Epithelial cell of esophagus (primary cell): ENCODE measurements around the gene TRPV2.

Experiments
- DNase-seq: peaks from one replicate; pipeline ENCODE4 v3.0.0; 2010; ENCODE audit warnings: low read depth
- H3K4me3 ChIP-seq: 2 replicates; pipeline ENCODE4 v1.5.1; 2011; ENCODE audit warnings: mild to moderate bottlenecking, low read length, control low read depth
- CTCF ChIP-seq: IDR thresholded peaks from 2 replicates; pipeline ENCODE4 v1.5.1; 2011; ENCODE audit warnings: low read depth, mild to moderate bottlenecking, low read length, control low read depth, inconsistent platforms; ENCODE audit not compliant: insufficient read depth; ENCODE audit errors: missing control alignments

TRPV2 gene

GRCh38 chr17:16417399-16417798 lies 2.0 kb downstream of the TRPV2 start:
- TF ChIP-seq CTCF = no peak
- no peak overlapping the region for H3K4me3 ChIP-seq
- no peak for DNase-seq

GRCh38 chr17:16417896-16418684 lies 2.7 kb downstream of the TRPV2 start:
- TF ChIP-seq CTCF = no peak
- no peak for DNase-seq
- H3K4me3 ChIP-seq = no peak overlapping the region

GRCh38 chr17:16418685-16419068 lies 3.3 kb downstream of the TRPV2 start:
- no peak for DNase-seq
- TF ChIP-seq CTCF = no peak
- no peak overlapping the region for H3K4me3 ChIP-seq

GRCh38 chr17:16419074-16419928 lies 3.9 kb downstream of the TRPV2 start:
- DNase-seq = peak; percentile 89
- TF ChIP-seq CTCF = no peak
- H3K4me3 ChIP-seq = no peak overlapping the region

GRCh38 chr17:16419929-16420271 lies 4.5 kb downstream of the TRPV2 start:
- DNase-seq = peak; percentile 51
- no peak for TF ChIP-seq CTCF
- no peak overlapping the region for H3K4me3 ChIP-seq

- no peak for DNase-seq
- no peak overlapping the region for H3K4me3 ChIP-seq
- TF ChIP-seq CTCF = no peak
Observed at GRCh38 chr17:16422416-16422815, 7.0 kb downstream of the TRPV2 start.
